Measurements from ENCODE around the gene FIBIN.

Gene FIBIN

DNA sequence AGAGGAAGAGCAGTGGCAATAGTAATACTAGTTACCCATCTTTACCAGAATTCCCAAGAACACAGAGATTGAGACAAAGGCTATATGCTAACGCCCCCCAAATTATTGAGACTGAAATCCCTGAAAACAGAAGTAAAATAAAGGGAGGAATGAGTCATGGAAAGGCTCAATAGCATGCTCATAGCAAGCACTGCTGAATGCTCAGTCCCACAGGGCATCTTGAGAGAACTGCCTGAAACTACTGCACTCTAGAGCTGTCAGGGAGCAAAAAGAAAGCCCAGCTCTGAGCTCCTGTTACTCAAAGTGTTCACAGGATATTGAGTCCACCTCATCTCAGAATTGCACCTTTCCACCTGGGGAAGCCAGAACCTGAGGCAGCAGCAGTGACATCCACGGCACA lies 44.1 kb upstream of the FIBIN start:
- no peaks in the 10 kb centered on the region for H3K36me3 ChIP-seq (ENCODE audit: insufficient read depth, low read length)
- H3K4me1 ChIP-seq (ENCODE audit: insufficient read depth, low read length): no peaks in the 10 kb centered on the region

DNA sequence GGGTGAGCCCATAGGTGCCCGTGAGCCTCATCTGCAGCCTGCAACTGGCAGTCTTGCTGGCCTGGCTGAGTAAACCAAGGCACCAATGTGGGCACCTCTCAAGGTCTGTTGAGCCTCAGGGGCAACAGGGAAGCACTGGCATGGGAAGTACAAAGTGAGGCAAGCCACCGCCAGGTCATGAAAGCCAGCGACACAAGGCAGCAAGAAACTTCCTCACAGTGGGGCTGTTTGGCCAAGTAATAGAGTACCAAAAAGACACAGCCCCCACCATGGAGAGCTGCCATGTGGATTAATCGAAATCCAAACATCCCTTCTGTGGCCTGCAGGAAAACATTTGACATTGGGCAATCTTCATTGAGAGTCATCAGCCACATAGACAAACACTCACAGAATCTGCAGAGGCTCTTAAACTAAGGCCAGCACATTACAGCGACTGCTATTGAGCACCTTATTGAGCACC lies 43.6 kb upstream of the FIBIN start:
- H4K20me1 ChIP-seq (ENCODE audit: insufficient read depth, low read length): no peaks in the 10 kb centered on the region
- ATAC-seq (ENCODE audit: insufficient read depth, low read depth) (no peak), DNase-seq (no peak)
- no peak overlapping the region for H3K4me3 ChIP-seq (ENCODE audit: low read depth in 1 of 2, low read length in 2 of 2)
- H3K4me1 ChIP-seq (ENCODE audit: insufficient read depth, low read length): no peaks in the 10 kb centered on the region
- no peaks in the 10 kb centered on the region for H3K36me3 ChIP-seq (ENCODE audit: insufficient read depth, low read length)
- no peaks in the 10 kb centered on the region for H3K79me2 ChIP-seq (ENCODE audit: insufficient read depth, low read length)
- H3K9me3 ChIP-seq (ENCODE audit: insufficient read depth, low read length, severe bottlenecking): no peaks in the 10 kb centered on the region
- H3K27ac ChIP-seq (ENCODE audit: low read length): no peak overlapping the region
- H3K27me3 ChIP-seq (ENCODE audit: insufficient read depth, low read length, poor library complexity): no peaks in the 10 kb centered on the region
- TF ChIP-seq, protein P1, sequence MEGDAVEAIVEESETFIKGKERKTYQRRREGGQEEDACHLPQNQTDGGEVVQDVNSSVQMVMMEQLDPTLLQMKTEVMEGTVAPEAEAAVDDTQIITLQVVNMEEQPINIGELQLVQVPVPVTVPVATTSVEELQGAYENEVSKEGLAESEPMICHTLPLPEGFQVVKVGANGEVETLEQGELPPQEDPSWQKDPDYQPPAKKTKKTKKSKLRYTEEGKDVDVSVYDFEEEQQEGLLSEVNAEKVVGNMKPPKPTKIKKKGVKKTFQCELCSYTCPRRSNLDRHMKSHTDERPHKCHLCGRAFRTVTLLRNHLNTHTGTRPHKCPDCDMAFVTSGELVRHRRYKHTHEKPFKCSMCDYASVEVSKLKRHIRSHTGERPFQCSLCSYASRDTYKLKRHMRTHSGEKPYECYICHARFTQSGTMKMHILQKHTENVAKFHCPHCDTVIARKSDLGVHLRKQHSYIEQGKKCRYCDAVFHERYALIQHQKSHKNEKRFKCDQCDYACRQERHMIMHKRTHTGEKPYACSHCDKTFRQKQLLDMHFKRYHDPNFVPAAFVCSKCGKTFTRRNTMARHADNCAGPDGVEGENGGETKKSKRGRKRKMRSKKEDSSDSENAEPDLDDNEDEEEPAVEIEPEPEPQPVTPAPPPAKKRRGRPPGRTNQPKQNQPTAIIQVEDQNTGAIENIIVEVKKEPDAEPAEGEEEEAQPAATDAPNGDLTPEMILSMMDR (IDR thresholded peaks at IDR 0.05; ENCODE audit: borderline replicate concordance, extremely low read depth, low read length, poor library complexity, severe bottlenecking): no peak
- no peak for TF ChIP-seq EZH2 (IDR thresholded peaks at IDR 0.05; ENCODE audit: borderline replicate concordance, low read depth, low read length, severe bottlenecking)
- no peak overlapping the region for H2AFZ ChIP-seq (ENCODE audit: low read depth, low read length)
- no peak overlapping the region for H3K9ac ChIP-seq (ENCODE audit: low read depth, low read length)
- no peak overlapping the region for H3K4me2 ChIP-seq (ENCODE audit: insufficient read depth, low read length)

More for the DNA sequence above, 44.1 kb upstream of the FIBIN start:
- Histone ChIP-seq H3K9ac (ENCODE audit: low read depth, low read length) (no peak overlapping the region), H3K4me2 (ENCODE audit: insufficient read depth, low read length) (no peak overlapping the region), H3K27ac (ENCODE audit: low read length) (no peak overlapping the region), H3K4me3 (ENCODE audit: low read depth in 1 of 2, low read length in 2 of 2) (no peak overlapping the region), H3K27me3 (ENCODE audit: insufficient read depth, low read length, poor library complexity) (no peaks in the 10 kb centered on the region), H2AFZ (ENCODE audit: low read depth, low read length) (no peak overlapping the region), H3K79me2 (ENCODE audit: insufficient read depth, low read length) (no peaks in the 10 kb centered on the region), H4K20me1 (ENCODE audit: insufficient read depth, low read length) (no peaks in the 10 kb centered on the region), H3K9me3 (ENCODE audit: insufficient read depth, low read length, severe bottlenecking) (no peaks in the 10 kb centered on the region)
- ATAC-seq (ENCODE audit: insufficient read depth, low read depth) (no peak), DNase-seq (no peak)
- no peak for TF ChIP-seq EZH2 (IDR thresholded peaks at IDR 0.05; ENCODE audit: borderline replicate concordance, low read depth, low read length, severe bottlenecking)
- TF ChIP-seq, protein P1 (IDR thresholded peaks at IDR 0.05; ENCODE audit: borderline replicate concordance, extremely low read depth, low read length, poor library complexity, severe bottlenecking): no peak

DNA sequence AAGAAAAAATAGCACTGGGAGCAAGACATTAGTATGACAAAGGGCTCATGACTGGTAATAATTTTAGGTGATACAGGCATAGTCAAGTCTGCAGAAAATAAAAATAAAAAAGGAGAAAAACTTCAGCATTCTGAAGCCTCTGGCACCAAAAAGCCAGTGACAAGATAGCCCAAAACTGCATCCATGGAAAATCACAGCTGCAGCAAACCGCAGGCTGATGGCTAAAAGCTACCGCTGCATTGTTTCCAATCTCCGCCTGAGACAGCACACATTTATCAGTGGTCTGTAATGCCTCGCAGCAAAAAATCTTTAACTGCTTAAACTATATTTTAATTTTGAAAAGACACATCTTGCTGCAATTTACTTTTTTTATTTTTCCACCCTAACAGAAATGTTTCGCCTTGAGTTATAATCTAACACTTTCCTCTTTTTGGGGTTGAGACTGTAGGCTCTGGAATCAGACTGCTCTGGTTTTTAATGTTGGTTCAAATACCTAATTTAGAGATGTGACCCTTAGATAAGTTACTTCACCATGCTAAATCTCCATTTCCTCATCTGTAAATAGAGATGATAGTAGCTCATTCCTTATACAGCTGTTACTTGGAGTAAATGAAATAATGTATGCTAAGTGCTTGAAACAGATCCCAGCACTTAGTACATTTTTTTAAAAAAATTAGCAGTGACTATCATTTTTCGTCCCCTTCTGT lies 42.0 kb upstream of the FIBIN start:
- H3K4me3 ChIP-seq (ENCODE audit: low read depth in 1 of 2, low read length in 2 of 2): no peak overlapping the region
- no peaks in the 10 kb centered on the region for H3K27me3 ChIP-seq (ENCODE audit: insufficient read depth, low read length, poor library complexity)
- H2AFZ ChIP-seq (ENCODE audit: low read depth, low read length): no peak overlapping the region
- TF ChIP-seq, protein P1 (IDR thresholded peaks at IDR 0.05; ENCODE audit: borderline replicate concordance, extremely low read depth, low read length, poor library complexity, severe bottlenecking): no peak
- TF ChIP-seq EZH2 (IDR thresholded peaks at IDR 0.05; ENCODE audit: borderline replicate concordance, low read depth, low read length, severe bottlenecking): no peak
- DNase-seq (no peak), ATAC-seq (ENCODE audit: insufficient read depth, low read depth) (no peak)
- no peak overlapping the region for H3K27ac ChIP-seq (ENCODE audit: low read length)
- no peaks in the 10 kb centered on the region for H3K79me2 ChIP-seq (ENCODE audit: insufficient read depth, low read length)
- H3K36me3 ChIP-seq (ENCODE audit: insufficient read depth, low read length): no peaks in the 10 kb centered on the region
- no peaks in the 10 kb centered on the region for H3K4me1 ChIP-seq (ENCODE audit: insufficient read depth, low read length)
- H4K20me1 ChIP-seq (ENCODE audit: insufficient read depth, low read length): no peaks in the 10 kb centered on the region
- H3K9ac ChIP-seq (ENCODE audit: low read depth, low read length): no peak overlapping the region
- no peaks in the 10 kb centered on the region for H3K9me3 ChIP-seq (ENCODE audit: insufficient read depth, low read length, severe bottlenecking)
- no peak overlapping the region for H3K4me2 ChIP-seq (ENCODE audit: insufficient read depth, low read length)
